ENCODE data around the gene ATG9B. TPM values are rescaled to one million over a fixed set of nuclear protein-coding genes. Genes with fewer than 3 reads are reported as not detected.

ATG9B gene
- total RNA-seq, 2 experiments from 2014 or later, result 7.9 to 8.6 TPM

DNA sequence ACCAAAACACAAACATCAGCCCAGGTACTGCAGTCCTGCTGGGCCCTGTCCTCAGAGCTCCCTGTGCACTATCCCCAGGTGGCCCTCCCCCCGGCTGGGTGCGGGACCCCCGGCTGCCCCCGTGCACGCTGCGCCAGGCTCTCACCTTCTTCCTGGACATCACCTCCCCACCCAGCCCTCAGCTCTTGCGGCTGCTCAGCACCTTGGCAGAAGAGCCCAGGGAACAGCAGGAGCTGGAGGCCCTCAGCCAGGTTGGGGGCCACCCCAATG is 14.3 kb downstream of the ATG9B start:
- ChIA-PET POLR2A (interaction anchor here (0.7 to 3.8 kb wide), 9 partner anchors 9 to 50 kb away, joined by 3 to 34 read pairs (median 6); partner anchors contain the start of genes ABCB8 and SLC4A2), CTCF (interaction anchor here (0.8 to 4.9 kb wide), 13 partner anchors 9 to 112 kb away, joined by 3 to 57 read pairs (median 7); partner anchors contain the start of gene ABCB8)
- peaks cover 15% of the 10 kb centered on the region for H3K36me3 Mint-ChIP-seq (ENCODE audit: low read depth)
- H3K27me3 Mint-ChIP-seq, result no peaks in the 10 kb centered on the region
- peak overlapping the region; percentile 97 for H3K27ac Mint-ChIP-seq
- no peak for DNase-seq
- H3K4me1 Mint-ChIP-seq, result peaks cover 80% of the 10 kb centered on the region
- H3K9me3 Mint-ChIP-seq, result no peaks in the 10 kb centered on the region
- H3K4me3 Mint-ChIP-seq, result peak overlapping the region; percentile 81

DNA sequence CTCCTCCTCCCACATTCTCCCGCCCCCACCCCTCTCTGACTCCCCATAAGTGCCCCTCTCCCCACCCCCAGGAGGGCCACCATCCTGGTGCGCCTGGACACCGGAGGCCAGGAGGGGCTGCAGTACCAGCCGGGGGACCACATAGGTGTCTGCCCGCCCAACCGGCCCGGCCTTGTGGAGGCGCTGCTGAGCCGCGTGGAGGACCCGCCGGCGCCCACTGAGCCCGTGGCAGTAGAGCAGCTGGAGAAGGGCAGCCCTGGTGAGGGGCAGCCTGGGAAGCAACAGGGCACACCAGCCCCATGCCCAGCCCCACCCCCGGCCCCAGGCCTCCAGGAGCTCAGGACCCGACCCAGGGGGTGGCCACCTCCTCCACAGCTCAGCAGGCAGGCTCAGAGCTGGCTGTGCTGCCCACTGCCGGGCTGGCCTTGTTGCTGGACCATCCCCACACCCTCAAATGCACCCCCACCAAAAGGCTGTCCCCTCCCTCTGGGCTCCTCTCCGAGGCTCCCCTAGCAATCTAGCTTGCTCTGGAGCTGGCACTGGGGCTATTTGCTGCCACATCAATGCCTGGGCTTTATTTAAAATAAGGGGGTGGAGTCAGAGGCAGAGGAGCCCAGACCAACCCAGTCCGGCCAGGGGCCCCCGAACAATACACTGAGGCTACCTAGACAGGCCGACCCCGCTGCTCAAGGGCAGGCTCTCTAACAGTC is 14.8 kb downstream of the ATG9B start:
- CTCF ChIA-PET, result interaction anchor here (0.6 to 4.9 kb wide), 21 partner anchors 10 to 111 kb away, joined by 3 to 57 read pairs (median 6); partner anchors contain the start of gene ABCB8
- peak overlapping the region; percentile 97 for H3K27ac Mint-ChIP-seq
- H3K36me3 Mint-ChIP-seq (ENCODE audit: low read depth), result peaks cover 13% of the 10 kb centered on the region
- H3K4me1 Mint-ChIP-seq, result peaks cover 75% of the 10 kb centered on the region
- DNase-seq, result no peak
- peak overlapping the region; percentile 27 for H3K4me3 Mint-ChIP-seq
- POLR2A ChIA-PET, result interaction anchor here (0.7 to 3.8 kb wide), 10 partner anchors 9 to 50 kb away, joined by 3 to 34 read pairs (median 8); partner anchors contain the start of genes ABCB8 and SLC4A2
- H3K9me3 Mint-ChIP-seq, result no peaks in the 10 kb centered on the region
- H3K27me3 Mint-ChIP-seq, result peaks cover under 1% of the 10 kb centered on the region

DNA sequence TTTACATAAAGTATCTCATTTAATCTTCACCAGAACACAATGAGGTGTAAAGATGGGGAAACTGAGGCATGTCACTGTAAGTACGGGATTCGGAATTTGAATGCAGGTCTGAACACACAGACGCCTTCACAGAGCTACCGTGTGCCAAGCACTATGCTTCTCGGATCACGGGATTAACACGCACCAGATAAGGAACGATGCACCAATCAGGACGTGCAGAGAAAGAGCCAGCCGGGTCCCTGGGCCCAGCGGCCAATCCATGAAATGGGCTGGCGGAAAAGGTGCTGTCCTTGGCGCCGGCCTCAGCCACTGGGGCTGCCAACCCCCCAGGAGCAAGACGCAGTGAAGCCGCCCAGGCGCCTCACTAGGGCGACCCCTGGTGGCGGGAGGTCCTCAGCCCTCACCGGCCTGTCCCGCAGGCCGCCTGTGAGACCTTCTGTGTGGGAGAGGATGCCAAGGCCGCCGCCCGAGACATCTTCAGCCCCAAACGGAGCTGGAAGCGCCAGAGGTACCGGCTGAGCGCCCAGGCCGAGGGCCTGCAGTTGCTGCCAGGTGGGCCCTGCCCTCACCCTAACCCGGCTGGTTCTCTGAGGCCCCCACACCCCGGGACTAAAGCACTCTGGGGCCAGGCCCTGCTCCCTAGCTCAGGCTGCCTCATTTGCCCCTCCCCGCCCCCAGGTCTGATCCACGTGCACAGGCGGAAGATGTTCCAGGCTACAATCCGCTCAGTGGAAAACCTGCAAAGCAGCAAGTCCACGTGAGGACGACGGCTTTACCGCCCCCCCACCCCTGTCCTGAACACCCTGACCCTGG is 15.6 kb downstream of the ATG9B start:
- Mint-ChIP-seq H3K9me3 (no peaks in the 10 kb centered on the region), H3K4me1 (peaks cover 67% of the 10 kb centered on the region)

DNA sequence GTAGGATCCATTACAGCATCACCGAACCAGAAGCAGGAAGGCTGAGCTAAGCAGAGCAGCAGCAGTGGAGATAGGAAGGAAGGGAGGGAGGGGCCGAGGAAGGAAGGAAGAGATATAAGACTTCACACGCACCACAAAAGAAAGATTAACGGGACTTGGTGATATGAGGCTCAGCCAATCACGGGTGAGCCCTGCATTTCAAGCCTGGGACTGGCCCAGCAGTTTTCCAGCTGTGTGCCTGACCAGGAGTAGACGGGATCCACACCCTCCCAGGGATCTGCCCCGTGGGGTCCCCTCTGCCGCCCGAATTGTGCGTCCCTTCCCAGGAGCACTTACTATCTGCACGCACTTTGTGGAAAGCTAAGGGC is 16.2 kb downstream of the ATG9B start:
- Mint-ChIP-seq H3K36me3 (ENCODE audit: low read depth) (peaks cover 10% of the 10 kb centered on the region), H3K27ac (peak overlapping the region; percentile 92), H3K9me3 (no peaks in the 10 kb centered on the region), H3K4me1 (peaks cover 63% of the 10 kb centered on the region), H3K4me3 (peak overlapping the region; percentile 76), H3K27me3 (peaks cover 2% of the 10 kb centered on the region)
- peak; percentile 53 for DNase-seq
- POLR2A ChIA-PET, result interaction anchor here (0.7 to 3.8 kb wide), 9 partner anchors 9 to 39 kb away, joined by 3 to 34 read pairs (median 3); partner anchors contain the start of gene ABCB8
- CTCF ChIA-PET, result interaction anchor here (0.8 to 4.9 kb wide), 18 partner anchors 10 to 219 kb away, joined by 3 to 57 read pairs (median 4); partner anchors contain the start of genes ABCB8 and ABCF2

More for the DNA sequence above, 15.6 kb downstream of the ATG9B start:
- H3K4me3 Mint-ChIP-seq, result peak overlapping the region; percentile 76
- ChIA-PET CTCF (interaction anchor here (0.6 to 4.9 kb wide), 21 partner anchors 11 to 218 kb away, joined by 3 to 57 read pairs (median 4); partner anchors contain the start of genes ABCB8 and ABCF2), POLR2A (interaction anchor here (0.7 to 3.8 kb wide), 7 partner anchors 8 to 28 kb away, joined by 3 to 34 read pairs (median 8); partner anchors contain the start of gene ABCB8)
- H3K36me3 Mint-ChIP-seq (ENCODE audit: low read depth), result peaks cover 10% of the 10 kb centered on the region
- peaks cover 2% of the 10 kb centered on the region for H3K27me3 Mint-ChIP-seq
- peak; percentile 79 for DNase-seq
- peak overlapping the region; percentile 92 for H3K27ac Mint-ChIP-seq

DNA sequence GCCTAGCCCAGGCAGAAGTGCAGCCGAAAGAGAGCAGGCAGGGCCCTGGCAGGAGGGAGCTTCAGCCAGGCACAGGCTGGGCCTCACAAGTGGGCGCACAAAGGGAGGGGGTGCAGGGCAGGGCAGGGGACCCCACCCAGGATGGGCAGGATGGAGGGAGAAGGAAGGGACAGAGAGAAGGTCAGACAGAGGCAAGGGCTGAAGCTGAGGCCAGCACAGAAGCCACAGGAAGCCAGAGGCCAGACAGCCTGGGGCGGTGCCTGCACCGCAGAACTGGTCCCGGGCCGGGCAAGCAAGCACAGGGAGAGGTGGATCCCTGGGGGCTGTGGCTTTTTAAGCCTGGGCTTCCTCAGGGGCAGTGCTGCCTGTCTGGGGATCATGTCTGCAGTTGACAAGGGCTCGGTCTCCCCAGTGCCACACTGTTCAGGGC is 16.8 kb downstream of the ATG9B start:
- H3K9me3 Mint-ChIP-seq, result no peaks in the 10 kb centered on the region
- H3K4me1 Mint-ChIP-seq, result peaks cover 57% of the 10 kb centered on the region
- CTCF ChIA-PET, result interaction anchor here (0.9 to 4.9 kb wide), 12 partner anchors 9 to 116 kb away, joined by 3 to 57 read pairs (median 9); partner anchors contain the start of gene ABCB8
- H3K36me3 Mint-ChIP-seq (ENCODE audit: low read depth), result peaks cover 7% of the 10 kb centered on the region
- peak overlapping the region; percentile 92 for H3K27ac Mint-ChIP-seq
- peaks cover 2% of the 10 kb centered on the region for H3K27me3 Mint-ChIP-seq
- POLR2A ChIA-PET, result interaction anchor here (0.9 to 3.1 kb wide), 6 partner anchors 8 to 38 kb away, joined by 3 to 22 read pairs (median 6); partner anchors contain the start of gene ABCB8
- H3K4me3 Mint-ChIP-seq, result peak overlapping the region; percentile 76
- no peak for DNase-seq

DNA sequence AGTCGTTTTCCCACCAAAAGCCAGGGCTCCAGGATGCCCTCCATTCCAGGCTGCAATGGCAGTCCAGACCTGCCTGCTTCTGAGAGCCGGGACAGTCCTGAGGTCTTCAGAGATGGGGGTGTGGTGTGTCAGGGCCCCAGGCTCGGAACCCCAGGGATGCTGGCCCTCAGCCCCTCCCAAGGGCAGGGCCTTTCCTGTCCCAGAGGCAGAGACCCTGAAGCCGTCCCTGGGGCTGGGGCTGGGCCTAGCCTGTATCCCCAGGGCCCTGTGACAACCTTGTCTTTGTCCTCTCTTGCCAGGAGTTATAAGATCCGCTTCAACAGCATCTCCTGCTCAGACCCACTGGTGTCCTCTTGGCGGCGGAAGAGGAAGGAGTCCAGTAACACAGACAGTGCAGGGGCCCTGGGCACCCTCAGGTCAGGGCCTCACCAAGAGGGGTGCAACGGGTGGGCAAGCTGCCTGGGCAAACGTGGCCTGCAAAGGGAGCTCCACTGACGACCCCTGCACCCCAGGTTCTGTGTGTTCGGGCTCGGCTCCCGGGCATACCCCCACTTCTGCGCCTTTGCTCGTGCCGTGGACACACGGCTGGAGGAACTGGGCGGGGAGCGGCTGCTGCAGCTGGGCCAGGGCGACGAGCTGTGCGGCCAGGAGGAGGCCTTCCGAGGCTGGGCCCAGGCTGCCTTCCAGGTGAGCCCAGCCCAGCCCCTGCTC is 17.5 kb downstream of the ATG9B start:
- no peak overlapping the region for H3K4me3 Mint-ChIP-seq
- ChIA-PET CTCF (interaction anchor here (1.3 to 4.9 kb wide), 4 partner anchors 12 to 102 kb away, joined by 5 to 30 read pairs (median 12); partner anchors contain the start of genes ABCB8 and NOS3), POLR2A (interaction anchor here (1.1 to 3.1 kb wide), 3 partner anchors 10 to 13 kb away, joined by 3 to 22 read pairs (median 11); no protein-coding TSS in a partner anchor)
- peaks cover 49% of the 10 kb centered on the region for H3K4me1 Mint-ChIP-seq
- H3K9me3 Mint-ChIP-seq, result no peaks in the 10 kb centered on the region
- peaks cover under 1% of the 10 kb centered on the region for H3K36me3 Mint-ChIP-seq (ENCODE audit: low read depth)
- DNase-seq, result no peak
- no peak overlapping the region for H3K27ac Mint-ChIP-seq
- H3K27me3 Mint-ChIP-seq, result peaks cover 2% of the 10 kb centered on the region

DNA sequence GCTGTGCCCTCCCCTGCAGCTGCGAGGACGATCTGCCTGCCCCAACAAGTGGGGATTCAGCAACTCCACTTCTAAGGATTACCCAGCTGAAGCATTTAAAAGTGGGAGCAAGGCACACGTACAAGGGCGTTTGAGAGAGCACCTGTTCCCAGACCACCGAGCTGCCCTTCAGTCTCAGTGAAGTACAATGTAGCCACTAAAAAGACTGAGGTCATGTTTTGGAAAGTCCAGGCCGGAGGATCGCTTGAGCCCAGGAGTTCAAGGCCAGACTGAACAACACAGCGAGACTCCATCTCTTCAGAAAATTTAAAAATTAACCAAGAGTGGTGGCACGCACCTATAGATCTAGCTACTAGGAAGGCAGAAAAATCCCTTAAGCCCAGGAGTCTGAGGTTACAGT is 18.7 kb downstream of the ATG9B start:
- H3K4me3 Mint-ChIP-seq, result no peak overlapping the region
- CTCF ChIA-PET, result interaction anchor here (0.9 to 2.3 kb wide), 3 partner anchors 13 to 20 kb away, joined by 3 to 7 read pairs (median 7); partner anchors contain the start of gene NOS3
- no peaks in the 10 kb centered on the region for H3K9me3 Mint-ChIP-seq
- H3K36me3 Mint-ChIP-seq (ENCODE audit: low read depth), result no peaks in the 10 kb centered on the region
- H3K4me1 Mint-ChIP-seq, result peaks cover 43% of the 10 kb centered on the region
- H3K27me3 Mint-ChIP-seq, result peaks cover 2% of the 10 kb centered on the region
- POLR2A ChIA-PET, result no interaction called here
- H3K27ac Mint-ChIP-seq, result peak overlapping the region; percentile 62
- DNase-seq, result no peak

DNA sequence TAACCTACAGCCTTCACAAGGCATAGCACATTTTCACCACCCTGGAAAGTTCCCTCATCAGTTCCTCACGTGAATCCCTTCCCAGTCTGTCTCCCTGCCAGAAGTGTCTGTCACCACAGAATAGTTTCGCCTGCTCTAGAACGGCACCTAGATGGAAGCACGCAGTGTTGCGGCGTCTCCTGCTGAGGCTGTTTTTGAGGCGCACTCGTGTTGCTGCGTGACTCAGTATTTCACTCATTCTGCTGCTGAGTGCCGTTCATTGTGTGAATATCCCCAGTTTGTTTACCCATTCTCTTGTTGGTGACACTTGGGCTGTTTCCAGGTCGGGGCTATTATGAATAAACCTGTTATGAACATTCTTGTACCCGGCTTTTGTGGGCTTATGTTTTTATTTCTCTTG is 20.7 kb downstream of the ATG9B start:
- Mint-ChIP-seq H3K27me3 (peaks cover 2% of the 10 kb centered on the region), H3K4me1 (peaks cover 36% of the 10 kb centered on the region), H3K27ac (no peak overlapping the region), H3K9me3 (no peaks in the 10 kb centered on the region), H3K4me3 (no peak overlapping the region), H3K36me3 (ENCODE audit: low read depth) (no peaks in the 10 kb centered on the region)
- POLR2A ChIA-PET, result no interaction called here
- CTCF ChIA-PET, result interaction anchor here (2.3 kb wide), 1 partner anchor 18 kb away, joined by 7 read pairs; no protein-coding TSS in a partner anchor
- no peak for DNase-seq

DNA sequence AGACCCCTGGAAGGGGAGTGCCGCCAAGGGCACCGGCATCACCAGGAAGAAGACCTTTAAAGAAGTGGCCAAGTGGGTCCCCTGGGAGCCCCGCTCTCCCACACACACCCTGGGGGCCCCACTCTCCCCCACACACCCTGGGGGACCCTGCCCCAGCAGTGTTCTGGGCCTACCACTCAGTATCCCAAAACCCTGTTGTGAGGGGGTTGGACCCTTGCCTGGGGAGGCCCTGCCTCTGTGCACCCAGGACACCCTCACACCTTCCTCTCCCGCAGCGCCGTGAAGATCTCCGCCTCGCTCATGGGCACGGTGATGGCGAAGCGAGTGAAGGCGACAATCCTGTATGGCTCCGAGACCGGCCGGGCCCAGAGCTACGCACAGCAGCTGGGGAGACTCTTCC is 22.7 kb downstream of the ATG9B start:
- no peaks in the 10 kb centered on the region for H3K36me3 Mint-ChIP-seq (ENCODE audit: low read depth)
- CTCF ChIA-PET, result no interaction called here
- no peak for DNase-seq
- H3K27ac Mint-ChIP-seq, result no peak overlapping the region
- peaks cover 31% of the 10 kb centered on the region for H3K4me1 Mint-ChIP-seq
- peaks cover 2% of the 10 kb centered on the region for H3K27me3 Mint-ChIP-seq
- no peak overlapping the region for H3K4me3 Mint-ChIP-seq
- POLR2A ChIA-PET, result no interaction called here
- no peaks in the 10 kb centered on the region for H3K9me3 Mint-ChIP-seq

DNA sequence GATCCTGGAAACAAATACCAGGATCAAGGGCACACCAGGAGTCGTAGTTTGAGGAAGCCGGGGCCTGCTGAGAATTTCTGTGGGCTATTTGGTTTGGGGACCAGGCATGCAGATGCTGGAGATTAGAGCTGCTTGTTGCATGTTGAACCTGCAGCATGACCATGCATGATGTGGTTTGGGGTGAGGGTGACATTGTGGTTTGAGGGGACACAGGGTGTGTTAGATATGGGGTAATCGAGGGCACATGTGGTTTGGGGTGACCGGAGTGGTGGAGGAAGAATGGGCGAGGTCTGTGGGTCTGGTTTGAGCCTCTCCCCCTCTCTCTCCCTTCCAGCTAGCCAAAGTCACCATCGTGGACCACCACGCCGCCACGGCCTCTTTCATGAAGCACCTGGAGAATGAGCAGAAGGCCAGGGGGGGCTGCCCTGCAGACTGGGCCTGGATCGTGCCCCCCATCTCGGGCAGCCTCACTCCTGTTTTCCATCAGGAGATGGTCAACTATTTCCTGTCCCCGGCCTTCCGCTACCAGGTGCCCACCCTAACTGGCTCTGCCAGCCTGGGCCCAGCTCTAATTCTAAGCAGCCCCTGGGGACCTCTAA is 23.3 kb downstream of the ATG9B start:
- CTCF ChIA-PET, result no interaction called here
- Mint-ChIP-seq H3K9me3 (no peaks in the 10 kb centered on the region), H3K4me3 (no peak overlapping the region), H3K36me3 (ENCODE audit: low read depth) (no peaks in the 10 kb centered on the region), H3K27ac (no peak overlapping the region), H3K4me1 (peaks cover 30% of the 10 kb centered on the region), H3K27me3 (peaks cover 2% of the 10 kb centered on the region)
- DNase-seq, result no peak
- POLR2A ChIA-PET, result interaction anchor here (1.4 kb wide), 1 partner anchor 9 kb away, joined by 3 read pairs; no protein-coding TSS in a partner anchor

DNA sequence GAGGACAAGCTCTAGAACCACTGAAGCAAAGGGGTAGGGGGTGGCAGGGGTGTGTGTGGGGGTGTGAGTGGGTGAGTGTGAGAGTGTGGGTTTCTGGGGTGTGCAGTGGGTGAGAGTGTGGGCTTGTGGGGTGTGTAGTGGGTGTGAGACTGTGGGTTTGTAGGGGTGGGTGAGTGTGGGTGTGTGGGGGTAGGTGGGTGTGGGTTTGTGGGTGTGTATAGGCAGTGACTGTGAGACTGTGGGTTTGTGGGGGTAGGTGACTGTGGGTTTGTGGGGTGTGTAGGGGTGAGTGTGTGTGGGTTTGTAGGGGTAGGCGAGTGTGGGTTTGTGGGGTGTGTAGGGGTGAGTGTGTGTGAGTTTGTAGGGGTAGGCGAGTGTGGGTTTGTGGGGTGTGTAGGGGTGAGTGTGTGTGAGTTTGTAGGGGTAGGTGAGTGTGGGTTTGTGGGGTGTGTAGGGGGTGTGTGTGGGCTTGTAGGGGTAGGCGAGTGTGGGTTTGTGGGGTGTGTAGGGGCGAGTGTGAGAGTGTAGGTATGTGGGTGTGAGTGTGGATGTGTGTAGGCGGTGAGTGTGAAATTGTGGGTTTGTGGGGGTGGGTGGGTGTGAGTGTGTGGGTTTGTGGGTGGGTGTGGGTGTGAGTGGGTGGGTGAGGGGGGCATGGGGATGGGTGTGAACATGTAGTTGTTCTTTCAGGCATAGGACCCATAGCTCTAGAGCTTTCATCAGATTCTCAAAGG is 24.6 kb downstream of the ATG9B start:
- ChIA-PET CTCF (interaction anchor here (1.0 kb wide), 1 partner anchor 9 kb away, joined by 4 read pairs; the partner anchor contains the start of gene NOS3), POLR2A (interaction anchor here (1.4 kb wide), 2 partner anchors 9 to 10 kb away, joined by 3 read pairs; no protein-coding TSS in a partner anchor)
- Mint-ChIP-seq H3K27me3 (peaks cover 2% of the 10 kb centered on the region), H3K27ac (no peak overlapping the region), H3K36me3 (ENCODE audit: low read depth) (no peaks in the 10 kb centered on the region), H3K9me3 (no peaks in the 10 kb centered on the region), H3K4me3 (no peak overlapping the region), H3K4me1 (peaks cover 30% of the 10 kb centered on the region)
- DNase-seq, result no peak
